GM23338 (cell line): Measurements from ENCODE around the gene PDE4D. TPM values are rescaled to one million over a fixed set of nuclear protein-coding genes. Genes with fewer than 3 reads are reported as not detected.

Source experiments
- ATAC-seq: fragments of 200-7000 bp; cut with Tn5 transposase; 3 replicates; pipeline ENCODE4 v1.9.1; 2020
- DNase-seq: peaks from one replicate; pipeline ENCODE4 v3.0.0-alpha.2; 2015; ENCODE audit warnings: low spot score
- H2AFZ ChIP-seq: fragments of 200-600 bp; sonication (generic); 2 replicates; pipeline ENCODE4 v1.8.0; 2016; ENCODE audit warnings: antibody characterized with exemption, mild to moderate bottlenecking, moderate library complexity
- H3F3A ChIP-seq: fragments of 200-600 bp; sonication (generic); replicated peaks from 2 replicates; pipeline ENCODE4 v1.8.0; 2017; ENCODE audit warnings: antibody characterized with exemption, mixed run types, low read depth
- H3K27ac ChIP-seq: fragments of 200-600 bp; sonication (generic); 2 replicates; pipeline ENCODE4 v1.6.1; 2016; ENCODE audit warnings: low read depth
- H3K27me3 ChIP-seq: fragments of 200-600 bp; sonication (generic); 2 replicates; pipeline ENCODE4 v1.8.0; 2016; ENCODE audit warnings: mild to moderate bottlenecking, mixed run types, moderate library complexity; ENCODE audit not compliant: insufficient read depth
- H3K36me3 ChIP-seq: fragments of 200-600 bp; sonication (generic); 2 replicates; pipeline ENCODE4 v1.8.0; 2016; ENCODE audit warnings: mild to moderate bottlenecking; ENCODE audit not compliant: insufficient read depth
- H3K4me1 ChIP-seq: fragments of 200-600 bp; sonication (generic); 2 replicates; pipeline ENCODE4 v1.8.0; 2016; ENCODE audit warnings: mild to moderate bottlenecking, moderate library complexity; ENCODE audit not compliant: insufficient read depth
- H3K4me2 ChIP-seq: fragments of 200-600 bp; sonication (generic); 2 replicates; pipeline ENCODE4 v1.7.1; 2017; ENCODE audit warnings: mixed run types
- H3K4me3 ChIP-seq: fragments of 200-600 bp; sonication (generic); 2 replicates; pipeline ENCODE4 v1.6.1; 2016; ENCODE audit warnings: mixed run types
- H3K79me2 ChIP-seq: fragments of 200-600 bp; sonication (generic); replicated peaks from 2 replicates; pipeline ENCODE4 v1.8.0; 2017; ENCODE audit warnings: mild to moderate bottlenecking; ENCODE audit not compliant: insufficient read depth
- H3K9me2 ChIP-seq: fragments of 200-600 bp; sonication (generic); 2 replicates; pipeline ENCODE4 v1.8.0; 2017; ENCODE audit not compliant: insufficient read depth
- H4K20me1 ChIP-seq: fragments of 200-600 bp; sonication (generic); replicated peaks from 2 replicates; pipeline ENCODE4 v1.8.0; 2017; ENCODE audit warnings: mild to moderate bottlenecking; ENCODE audit not compliant: insufficient read depth
- H3K27ac Mint-ChIP-seq: 2 replicates; pipeline ENCODE4 v1.8.0; 2020; ENCODE audit warnings: inconsistent platforms, mild to moderate bottlenecking, moderate library complexity, mixed read lengths
- H3K27me3 Mint-ChIP-seq: 3 replicates; pipeline ENCODE4 v1.8.0; 2022; ENCODE audit warnings: low read depth, mild to moderate bottlenecking, moderate library complexity, mixed read lengths, inconsistent platforms; ENCODE audit not compliant: insufficient read depth, poor library complexity
- H3K36me3 Mint-ChIP-seq: 3 replicates; pipeline ENCODE4 v1.8.0; 2021; ENCODE audit warnings: low read depth, mild to moderate bottlenecking, inconsistent platforms, moderate library complexity, mixed read lengths
- H3K4me1 Mint-ChIP-seq: 3 replicates; pipeline ENCODE4 v1.8.0; 2020; ENCODE audit warnings: mild to moderate bottlenecking, inconsistent platforms, mixed read lengths
- H3K4me3 Mint-ChIP-seq: 3 replicates; pipeline ENCODE4 v1.8.0; 2021; ENCODE audit warnings: moderate library complexity, mild to moderate bottlenecking, inconsistent platforms, mixed read lengths
- H3K9me3 Mint-ChIP-seq: 3 replicates; pipeline ENCODE4 v1.8.0; 2020; ENCODE audit warnings: moderate library complexity, mild to moderate bottlenecking, inconsistent platforms, mixed read lengths
- EZH2 ChIP-seq: fragments of 200-600 bp; sonication (generic); IDR thresholded peaks from one replicate; pipeline ENCODE4 v1.8.0; 2017; ENCODE audit warnings: antibody characterized with exemption, mild to moderate bottlenecking, low read depth; ENCODE audit not compliant: unreplicated experiment
- EZH2phosphoT487 ChIP-seq: fragments of 200-600 bp; sonication (generic); IDR thresholded peaks from one replicate; pipeline ENCODE4 v1.8.1; 2018; ENCODE audit warnings: antibody characterized with exemption; ENCODE audit not compliant: unreplicated experiment
- JUNB ChIP-seq: IDR thresholded peaks from one replicate; pipeline ENCODE4 v1.6.1; 2016; ENCODE audit warnings: antibody characterized with exemption; ENCODE audit not compliant: unreplicated experiment
- NANOG ChIP-seq: IDR thresholded peaks from 2 replicates; pipeline ENCODE4 v1.6.1; 2016; ENCODE audit warnings: antibody characterized with exemption, borderline replicate concordance
- POLR2AphosphoS5 ChIP-seq: IDR thresholded peaks from 2 replicates; pipeline ENCODE4 v1.6.1; 2016; ENCODE audit warnings: antibody characterized with exemption, low read depth
- REST ChIP-seq: IDR thresholded peaks from one replicate; pipeline ENCODE4 v1.6.1; 2018; ENCODE audit warnings: antibody characterized with exemption; ENCODE audit not compliant: unreplicated experiment
- STAT1 ChIP-seq: IDR thresholded peaks from one replicate; pipeline ENCODE4 v1.6.1; 2016; ENCODE audit warnings: antibody characterized with exemption; ENCODE audit not compliant: unreplicated experiment
- ZNF114 ChIP-seq: fragments of 250-450 bp; sonication (Bioruptor Pico); IDR thresholded peaks from 2 replicates; pipeline ENCODE4 v1.5.0; 2020; ENCODE audit warnings: mild to moderate bottlenecking, moderate library complexity
- polyA plus RNA-seq: library from polyadenylated mRNA; unstranded; fragments of >200 nt; fragmentation: Nextera tagmentation; extraction: Ambion mirVana; gene quantifications from 2 replicates; pipeline ENCODE4 v1.2.1, GENCODE V29; 2016
- total RNA-seq: library from RNA; depleted of rRNA; stranded (reverse); fragments of >200 nt; shearing (Covaris generic); gene quantifications from 2 replicates; pipeline ENCODE4 v1.2.3, GENCODE V29; 2014
- TF ChIP-seq, protein P1 (sequence below): fragments of 250-450 bp; sonication (Bioruptor Pico); IDR thresholded peaks from 2 replicates; pipeline ENCODE4 v1.5.0; 2020; ENCODE audit warnings: mild to moderate bottlenecking, moderate library complexity

PDE4D gene
- total and polyA plus RNA-seq, 2 experiments from 2014 or later = 2.1 to 4.7 TPM

DNA sequence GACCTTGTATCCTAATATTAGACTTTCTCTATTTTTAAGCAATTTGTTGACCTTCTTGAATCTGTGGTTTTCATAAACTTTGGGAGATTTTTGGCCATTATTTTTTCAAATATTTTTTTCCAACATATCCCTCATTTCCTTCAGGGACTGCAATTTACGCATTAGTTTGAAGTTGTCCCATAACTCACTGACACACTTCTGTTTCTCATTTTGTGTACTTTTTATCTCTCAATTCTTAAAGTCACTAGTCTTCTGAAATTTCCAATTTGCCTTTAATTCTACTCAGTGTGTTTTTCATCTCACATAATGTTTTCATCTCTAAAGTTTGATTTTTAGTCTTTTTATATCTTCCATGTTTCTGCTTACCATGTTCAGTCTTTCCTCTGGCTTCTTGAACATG lies 953.9 kb downstream of the PDE4D start:
- H3K4me2 ChIP-seq = no peak overlapping the region
- no peaks in the 10 kb centered on the region; the same call in 2 of the 3 replicates for H3K4me1 Mint-ChIP-seq
- no peak overlapping the region for H3K4me3 Mint-ChIP-seq
- H3K4me3 ChIP-seq = no peak overlapping the region
- no peak for DNase-seq
- H3K9me3 Mint-ChIP-seq = peaks cover 5% of the 10 kb centered on the region
- no peaks in the 10 kb centered on the region for H4K20me1 ChIP-seq
- no peaks in the 10 kb centered on the region for H3K4me1 ChIP-seq
- H3K27ac ChIP-seq = no peak overlapping the region
- H3F3A ChIP-seq = no peaks in the 10 kb centered on the region
- H3K36me3 ChIP-seq = peaks cover 6% of the 10 kb centered on the region; the same call in 1 of the 2 replicates
- TF ChIP-seq JUNB (no peak), EZH2phosphoT487 (no peak), ZNF114 (no peak), REST (no peak), EZH2 (no peak)
- H3K36me3 Mint-ChIP-seq = peaks cover 5% of the 10 kb centered on the region; the same call in 1 of the 3 replicates
- no peak overlapping the region for H2AFZ ChIP-seq
- H3K79me2 ChIP-seq = no peaks in the 10 kb centered on the region
- H3K27ac Mint-ChIP-seq = no peak overlapping the region
- H3K27me3 Mint-ChIP-seq = peaks cover 8% of the 10 kb centered on the region
- ATAC-seq = no peak
- no peaks in the 10 kb centered on the region for H3K27me3 ChIP-seq
- peaks cover 6% of the 10 kb centered on the region; the same call in 1 of the 2 replicates for H3K9me2 ChIP-seq

- H3K27ac ChIP-seq = no peak overlapping the region
- H3K4me3 ChIP-seq = no peak overlapping the region
- H2AFZ ChIP-seq = 0 out of 2 replicates have a peak overlapping the region, but pooled peaks have one; percentile 66
- DNase-seq (no peak), ATAC-seq (no peak)
- H3K4me1 ChIP-seq = no peaks in the 10 kb centered on the region
- Mint-ChIP-seq H3K36me3 (peaks cover 5% of the 10 kb centered on the region; the same call in 1 of the 3 replicates), H3K4me1 (no peaks in the 10 kb centered on the region; the same call in 2 of the 3 replicates), H3K27me3 (peaks cover 8% of the 10 kb centered on the region), H3K9me3 (peaks cover 5% of the 10 kb centered on the region), H3K4me3 (no peak overlapping the region), H3K27ac (no peak overlapping the region)
- H4K20me1 ChIP-seq = no peaks in the 10 kb centered on the region
- H3K9me2 ChIP-seq = peaks cover 6% of the 10 kb centered on the region; the same call in 1 of the 2 replicates
- H3K36me3 ChIP-seq = peaks cover 5% of the 10 kb centered on the region; the same call in 1 of the 2 replicates
- H3F3A ChIP-seq = no peaks in the 10 kb centered on the region
- no peak overlapping the region for H3K4me2 ChIP-seq
- no peaks in the 10 kb centered on the region for H3K79me2 ChIP-seq
- H3K27me3 ChIP-seq = no peaks in the 10 kb centered on the region
- no peak for TF ChIP-seq POLR2AphosphoS5
- no peak for TF ChIP-seq JUNB
- no peak for TF ChIP-seq NANOG
- TF ChIP-seq, protein P1, sequence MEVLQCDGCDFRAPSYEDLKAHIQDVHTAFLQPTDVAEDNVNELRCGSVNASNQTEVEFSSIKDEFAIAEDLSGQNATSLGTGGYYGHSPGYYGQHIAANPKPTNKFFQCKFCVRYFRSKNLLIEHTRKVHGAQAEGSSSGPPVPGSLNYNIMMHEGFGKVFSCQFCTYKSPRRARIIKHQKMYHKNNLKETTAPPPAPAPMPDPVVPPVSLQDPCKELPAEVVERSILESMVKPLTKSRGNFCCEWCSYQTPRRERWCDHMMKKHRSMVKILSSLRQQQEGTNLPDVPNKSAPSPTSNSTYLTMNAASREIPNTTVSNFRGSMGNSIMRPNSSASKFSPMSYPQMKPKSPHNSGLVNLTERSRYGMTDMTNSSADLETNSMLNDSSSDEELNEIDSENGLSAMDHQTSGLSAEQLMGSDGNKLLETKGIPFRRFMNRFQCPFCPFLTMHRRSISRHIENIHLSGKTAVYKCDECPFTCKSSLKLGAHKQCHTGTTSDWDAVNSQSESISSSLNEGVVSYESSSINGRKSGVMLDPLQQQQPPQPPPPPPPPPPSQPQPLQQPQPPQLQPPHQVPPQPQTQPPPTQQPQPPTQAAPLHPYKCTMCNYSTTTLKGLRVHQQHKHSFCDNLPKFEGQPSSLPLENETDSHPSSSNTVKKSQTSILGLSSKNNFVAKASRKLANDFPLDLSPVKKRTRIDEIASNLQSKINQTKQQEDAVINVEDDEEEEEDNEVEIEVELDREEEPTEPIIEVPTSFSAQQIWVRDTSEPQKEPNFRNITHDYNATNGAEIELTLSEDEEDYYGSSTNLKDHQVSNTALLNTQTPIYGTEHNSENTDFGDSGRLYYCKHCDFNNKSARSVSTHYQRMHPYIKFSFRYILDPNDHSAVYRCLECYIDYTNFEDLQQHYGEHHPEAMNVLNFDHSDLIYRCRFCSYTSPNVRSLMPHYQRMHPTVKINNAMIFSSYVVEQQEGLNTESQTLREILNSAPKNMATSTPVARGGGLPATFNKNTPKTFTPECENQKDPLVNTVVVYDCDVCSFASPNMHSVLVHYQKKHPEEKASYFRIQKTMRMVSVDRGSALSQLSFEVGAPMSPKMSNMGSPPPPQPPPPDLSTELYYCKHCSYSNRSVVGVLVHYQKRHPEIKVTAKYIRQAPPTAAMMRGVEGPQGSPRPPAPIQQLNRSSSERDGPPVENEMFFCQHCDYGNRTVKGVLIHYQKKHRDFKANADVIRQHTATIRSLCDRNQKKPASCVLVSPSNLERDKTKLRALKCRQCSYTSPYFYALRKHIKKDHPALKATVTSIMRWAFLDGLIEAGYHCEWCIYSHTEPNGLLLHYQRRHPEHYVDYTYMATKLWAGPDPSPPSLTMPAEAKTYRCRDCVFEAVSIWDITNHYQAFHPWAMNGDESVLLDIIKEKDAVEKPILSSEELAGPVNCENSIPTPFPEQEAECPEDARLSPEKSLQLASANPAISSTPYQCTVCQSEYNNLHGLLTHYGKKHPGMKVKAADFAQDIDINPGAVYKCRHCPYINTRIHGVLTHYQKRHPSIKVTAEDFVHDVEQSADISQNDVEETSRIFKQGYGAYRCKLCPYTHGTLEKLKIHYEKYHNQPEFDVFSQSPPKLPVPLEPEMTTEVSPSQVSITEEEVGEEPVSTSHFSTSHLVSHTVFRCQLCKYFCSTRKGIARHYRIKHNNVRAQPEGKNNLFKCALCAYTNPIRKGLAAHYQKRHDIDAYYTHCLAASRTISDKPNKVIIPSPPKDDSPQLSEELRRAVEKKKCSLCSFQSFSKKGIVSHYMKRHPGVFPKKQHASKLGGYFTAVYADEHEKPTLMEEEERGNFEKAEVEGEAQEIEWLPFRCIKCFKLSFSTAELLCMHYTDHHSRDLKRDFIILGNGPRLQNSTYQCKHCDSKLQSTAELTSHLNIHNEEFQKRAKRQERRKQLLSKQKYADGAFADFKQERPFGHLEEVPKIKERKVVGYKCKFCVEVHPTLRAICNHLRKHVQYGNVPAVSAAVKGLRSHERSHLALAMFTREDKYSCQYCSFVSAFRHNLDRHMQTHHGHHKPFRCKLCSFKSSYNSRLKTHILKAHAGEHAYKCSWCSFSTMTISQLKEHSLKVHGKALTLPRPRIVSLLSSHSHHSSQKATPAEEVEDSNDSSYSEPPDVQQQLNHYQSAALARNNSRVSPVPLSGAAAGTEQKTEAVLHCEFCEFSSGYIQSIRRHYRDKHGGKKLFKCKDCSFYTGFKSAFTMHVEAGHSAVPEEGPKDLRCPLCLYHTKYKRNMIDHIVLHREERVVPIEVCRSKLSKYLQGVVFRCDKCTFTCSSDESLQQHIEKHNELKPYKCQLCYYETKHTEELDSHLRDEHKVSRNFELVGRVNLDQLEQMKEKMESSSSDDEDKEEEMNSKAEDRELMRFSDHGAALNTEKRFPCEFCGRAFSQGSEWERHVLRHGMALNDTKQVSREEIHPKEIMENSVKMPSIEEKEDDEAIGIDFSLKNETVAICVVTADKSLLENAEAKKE (CRISPR knock-in tag) = no peak
- TF ChIP-seq STAT1 = no peak
These were observed 954.7 kb downstream of the PDE4D start for GRCh38 chr5:58938563-58939424.
